SIG-M5 treated with dmso at 0.1 percent for 504 hours (cell line): Measurements from ENCODE around the gene POU6F2.
A peak's percentile ranks its signal among the peaks of the same experiment; 100 is the strongest.
"Not testable (repeated sequence)": the region's sequence is repeated elsewhere in the genome, so short reads cannot be mapped to it uniquely, and the experiment has no call there.

Experiments used
- DNase-seq: peaks from one replicate; lab custom pipeline; 2025; ENCODE audit not compliant: unreplicated experiment; lab: John Stamatoyannopoulos, UW

POU6F2 gene, protein sequence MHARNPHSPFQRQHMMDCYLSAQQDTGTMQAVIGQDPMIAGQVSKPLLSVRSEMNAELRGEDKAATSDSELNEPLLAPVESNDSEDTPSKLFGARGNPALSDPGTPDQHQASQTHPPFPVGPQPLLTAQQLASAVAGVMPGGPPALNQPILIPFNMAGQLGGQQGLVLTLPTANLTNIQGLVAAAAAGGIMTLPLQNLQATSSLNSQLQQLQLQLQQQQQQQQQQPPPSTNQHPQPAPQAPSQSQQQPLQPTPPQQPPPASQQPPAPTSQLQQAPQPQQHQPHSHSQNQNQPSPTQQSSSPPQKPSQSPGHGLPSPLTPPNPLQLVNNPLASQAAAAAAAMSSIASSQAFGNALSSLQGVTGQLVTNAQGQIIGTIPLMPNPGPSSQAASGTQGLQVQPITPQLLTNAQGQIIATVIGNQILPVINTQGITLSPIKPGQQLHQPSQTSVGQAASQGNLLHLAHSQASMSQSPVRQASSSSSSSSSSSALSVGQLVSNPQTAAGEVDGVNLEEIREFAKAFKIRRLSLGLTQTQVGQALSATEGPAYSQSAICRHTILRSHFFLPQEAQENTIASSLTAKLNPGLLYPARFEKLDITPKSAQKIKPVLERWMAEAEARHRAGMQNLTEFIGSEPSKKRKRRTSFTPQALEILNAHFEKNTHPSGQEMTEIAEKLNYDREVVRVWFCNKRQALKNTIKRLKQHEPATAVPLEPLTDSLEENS

DNA sequence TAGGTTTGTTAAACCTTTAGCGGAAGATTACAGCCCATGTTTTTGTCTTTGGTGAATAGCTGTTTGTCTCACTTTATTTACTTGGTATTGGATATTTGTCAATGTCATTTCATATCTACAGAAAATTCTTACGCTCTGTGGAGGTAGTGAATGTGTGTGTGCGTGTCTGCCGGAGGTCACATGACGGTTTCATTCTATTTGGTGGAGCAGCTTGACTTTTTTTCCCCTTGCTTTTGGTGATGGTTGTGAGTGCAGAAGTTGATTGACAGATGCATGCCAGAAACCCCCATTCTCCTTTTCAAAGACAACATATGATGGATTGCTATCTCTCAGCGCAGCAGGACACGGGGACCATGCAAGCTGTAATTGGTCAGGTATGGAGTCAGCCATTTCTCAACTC lies at the start of gene POU6F2:
Gene POU6F2 (plus strand): TSS at position 225 of the 400 bp plus-strand sequence. CDS start 45 bp downstream, at position 270.
- no peak for DNase-seq

DNA sequence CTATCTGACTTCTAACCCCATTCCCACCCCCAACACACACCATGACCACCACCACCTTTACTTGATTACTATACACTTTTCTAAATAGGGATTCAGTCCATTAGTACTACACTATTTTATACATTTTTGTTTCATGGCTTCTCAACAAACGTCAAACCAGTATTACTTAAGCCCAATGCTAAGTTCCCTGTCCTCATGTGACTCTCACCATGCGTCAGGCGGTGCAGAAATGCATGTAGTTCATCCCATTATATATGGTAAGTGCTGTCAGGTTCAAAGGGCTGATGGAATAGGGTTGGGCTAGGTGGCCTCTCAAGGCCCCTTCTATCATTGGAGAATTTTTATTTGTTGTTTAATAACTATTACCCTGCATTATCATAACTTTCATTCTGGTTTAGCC lies 49.2 kb upstream of the POU6F2 start:
- DNase-seq = no peak

DNA sequence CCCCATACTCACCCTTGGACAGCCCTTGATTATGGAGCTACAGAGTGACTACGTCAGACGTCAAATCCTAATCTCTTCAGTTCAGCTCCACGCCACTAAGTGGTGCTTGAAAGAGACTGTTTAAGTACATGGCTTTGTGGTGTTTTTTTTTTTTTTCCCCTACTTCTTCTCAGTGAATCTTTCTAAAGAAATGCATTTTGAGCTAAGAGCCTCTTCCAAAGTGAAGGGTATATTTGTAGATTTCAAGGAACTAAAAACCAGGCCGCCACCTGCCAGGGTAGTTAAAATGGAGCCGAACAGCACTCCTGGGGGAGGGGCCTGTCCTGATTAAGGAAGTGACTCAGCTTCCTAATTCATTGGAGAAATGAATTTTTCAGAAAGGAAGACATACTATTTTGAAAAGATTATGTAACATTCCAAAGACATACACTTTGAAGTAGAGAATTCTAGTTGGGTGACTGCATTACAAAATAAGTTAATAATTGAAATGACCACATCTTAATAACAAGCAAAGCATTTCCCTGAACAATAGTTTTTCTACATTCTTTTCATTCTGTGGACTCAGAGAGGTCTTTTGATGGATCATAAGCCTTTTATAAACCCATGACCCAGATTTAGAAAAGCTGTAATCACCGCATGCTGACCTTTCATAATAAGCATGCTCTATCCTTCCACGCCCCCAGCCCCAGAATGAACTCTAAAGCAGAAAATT lies 48.1 kb upstream of the POU6F2 start:
- no peak for DNase-seq

- DNase-seq = peak; percentile 32
These were observed 45.1 kb upstream of the POU6F2 start for GRCh38 chr7:38932509-38933168.

DNA sequence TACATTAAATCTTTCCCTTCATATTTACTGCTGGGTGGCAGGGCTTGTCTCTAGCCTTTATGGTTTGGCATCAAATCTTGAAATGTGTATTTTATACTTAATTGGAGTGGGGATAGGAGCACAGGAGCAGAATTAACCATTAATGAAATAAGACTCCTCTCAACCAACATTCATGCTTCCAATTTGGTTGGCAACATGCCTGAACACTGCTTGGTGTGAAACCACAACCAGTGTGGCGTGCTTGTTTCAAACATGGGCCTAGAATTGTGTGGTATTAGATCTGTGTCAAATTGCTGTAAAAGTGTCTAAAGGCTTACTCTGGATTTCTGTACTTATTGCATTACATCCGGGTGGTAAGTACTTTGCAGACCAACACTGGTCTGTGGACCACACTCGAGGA lies 43.7 kb upstream of the POU6F2 start:
- DNase-seq = no peak

DNA sequence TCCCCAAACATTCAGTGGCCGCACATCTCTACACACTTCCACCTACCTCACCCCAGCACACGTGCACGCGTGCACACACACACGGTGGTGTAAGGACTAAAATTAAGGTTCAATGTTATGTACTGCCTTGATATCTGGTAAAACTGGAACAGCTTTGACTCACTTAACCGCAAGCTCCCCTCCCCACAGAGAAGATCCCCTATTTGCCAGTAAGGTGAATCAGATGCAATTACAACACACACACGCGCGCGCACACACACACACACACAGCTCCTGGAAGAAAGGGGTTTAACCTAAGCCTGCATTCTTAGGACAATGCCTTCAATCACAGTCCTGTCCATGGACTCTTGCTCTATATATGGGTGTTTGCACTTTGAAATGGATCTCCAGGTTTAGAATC lies 43.2 kb upstream of the POU6F2 start:
- no peak for DNase-seq

DNA sequence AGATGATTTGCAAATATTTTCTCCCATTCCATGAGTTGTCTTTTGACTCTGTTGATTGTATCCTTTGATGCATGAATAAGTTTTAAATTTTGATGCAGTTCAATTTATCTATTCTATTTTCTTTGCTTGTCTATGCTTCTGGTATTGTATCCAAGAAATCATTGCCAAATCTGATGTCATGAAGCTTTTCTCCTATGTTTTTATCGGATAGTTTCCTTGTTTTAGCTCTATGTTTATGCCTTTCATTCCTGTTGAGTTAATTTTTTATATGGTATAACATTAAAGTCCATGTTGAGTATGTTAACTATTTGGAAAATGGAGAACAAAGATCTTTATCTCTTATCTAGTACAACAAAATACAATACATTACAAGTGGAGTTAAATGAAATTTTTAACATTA lies 41.1 kb upstream of the POU6F2 start:
- no peak for DNase-seq

- DNase-seq = no peak
These were observed 39.7 kb upstream of the POU6F2 start for GRCh38 chr7:38938001-38938485.

DNA sequence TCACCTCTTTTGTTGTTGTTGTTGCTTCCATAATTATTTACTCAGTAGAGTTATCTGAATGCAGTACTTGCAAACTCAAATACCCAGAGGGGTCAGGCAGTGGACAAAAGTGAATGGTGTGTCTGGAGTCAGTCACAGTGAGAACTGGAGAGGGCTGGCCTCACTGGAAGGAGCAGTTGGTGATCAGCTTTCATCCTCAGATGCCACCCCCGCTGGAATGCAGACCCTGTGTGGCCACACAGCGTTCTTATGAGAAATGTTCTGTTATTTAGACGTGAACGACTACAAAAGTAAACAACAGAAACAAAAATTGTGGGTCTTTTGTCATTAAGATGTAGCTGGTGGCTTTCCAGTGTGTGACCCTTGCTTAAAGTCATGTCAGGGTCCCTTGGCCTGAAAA lies 39.1 kb upstream of the POU6F2 start:
- no peak for DNase-seq

DNA sequence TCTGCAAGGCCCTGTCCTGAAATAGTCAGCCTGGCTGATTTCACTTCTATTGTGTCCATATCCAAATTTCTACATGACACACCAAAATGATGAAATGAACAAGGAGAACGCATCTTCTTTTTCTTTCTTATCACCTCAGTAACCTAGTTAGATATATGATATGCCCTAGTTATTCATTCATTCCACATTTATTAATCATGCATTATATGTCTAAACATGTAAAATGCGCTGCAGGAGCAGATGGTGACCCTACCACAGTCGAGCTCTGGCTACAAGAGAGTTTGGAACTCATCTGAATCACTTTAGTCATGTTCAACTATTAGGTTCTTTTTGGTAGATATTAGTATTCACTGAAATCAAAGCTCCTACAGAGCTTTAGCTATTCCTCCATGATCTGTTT lies 36.9 kb upstream of the POU6F2 start:
- DNase-seq = no peak

DNA sequence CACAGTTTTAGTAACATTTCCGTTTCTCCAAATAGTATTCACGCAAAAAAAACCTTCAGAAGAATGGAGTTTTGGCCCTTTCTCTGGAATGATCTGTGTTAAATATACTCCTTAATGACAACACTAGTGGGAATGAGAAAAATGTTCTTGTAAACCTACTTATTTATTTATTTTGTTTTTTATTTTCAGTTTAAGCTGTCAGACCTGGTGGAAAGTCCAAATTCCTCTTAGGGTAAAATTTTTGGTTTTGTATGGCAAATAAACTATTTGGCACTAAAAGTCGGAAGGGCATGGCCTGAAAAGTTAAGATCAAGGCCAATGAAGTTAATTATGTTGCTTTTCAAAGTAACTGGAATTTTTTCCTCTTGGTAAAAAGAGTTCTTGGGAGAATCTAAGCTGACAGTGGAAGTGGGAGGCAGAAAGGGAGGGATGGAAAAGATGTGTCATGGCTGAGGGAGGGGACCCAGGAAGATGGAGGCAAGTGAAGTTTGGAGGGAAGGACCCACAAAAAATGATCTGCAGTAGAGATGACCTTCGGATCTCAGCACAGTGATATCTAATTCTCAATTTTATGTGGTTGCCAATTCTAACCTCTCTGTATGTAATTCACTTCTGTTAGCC lies 35.2 kb upstream of the POU6F2 start:
- no peak for DNase-seq

DNA sequence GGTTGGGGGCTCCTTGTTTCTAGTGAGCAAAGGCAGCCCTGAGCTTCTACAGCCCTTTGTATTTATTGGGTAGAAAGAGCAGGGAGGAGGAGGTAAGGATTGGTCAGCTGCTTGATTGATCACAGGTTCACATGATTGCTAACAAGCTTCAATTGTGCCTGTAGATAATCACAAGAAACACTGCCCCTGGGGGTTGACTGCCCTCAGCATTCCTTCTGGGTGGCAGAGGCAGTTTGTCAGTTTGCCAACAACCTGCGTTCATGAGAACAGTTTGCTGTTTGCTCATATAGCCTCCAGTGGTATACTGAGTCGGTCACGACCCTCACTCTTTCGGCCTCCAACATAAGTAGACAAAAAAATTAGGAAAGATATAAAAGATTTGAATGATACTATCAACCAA lies 30.2 kb upstream of the POU6F2 start:
- not testable (repeated sequence) for DNase-seq

- no peak for DNase-seq
These were observed 27.4 kb upstream of the POU6F2 start for GRCh38 chr7:38950309-38950708.

GRCh38 chr7:38951213-38951612 lies 26.5 kb upstream of the POU6F2 start:
- no peak for DNase-seq

DNA sequence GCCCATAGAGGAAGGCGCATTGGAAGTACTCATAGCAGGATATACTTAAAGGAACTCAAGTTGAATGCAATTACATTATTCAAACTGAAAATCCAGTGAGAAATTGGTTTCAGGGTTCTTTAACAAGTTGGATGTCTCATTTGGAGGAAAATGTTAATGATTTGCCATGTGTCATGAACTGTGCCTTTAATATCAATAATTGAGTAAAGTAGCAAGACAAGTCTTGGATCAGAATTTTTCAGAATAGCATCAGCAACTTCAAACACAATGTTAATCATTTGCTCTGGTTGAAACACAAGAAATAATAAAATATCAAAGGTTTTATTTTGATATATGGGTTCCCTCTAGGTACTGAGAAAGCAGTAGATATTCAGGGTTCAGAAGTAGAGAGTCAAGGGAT lies 24.5 kb upstream of the POU6F2 start:
- DNase-seq = no peak

DNA sequence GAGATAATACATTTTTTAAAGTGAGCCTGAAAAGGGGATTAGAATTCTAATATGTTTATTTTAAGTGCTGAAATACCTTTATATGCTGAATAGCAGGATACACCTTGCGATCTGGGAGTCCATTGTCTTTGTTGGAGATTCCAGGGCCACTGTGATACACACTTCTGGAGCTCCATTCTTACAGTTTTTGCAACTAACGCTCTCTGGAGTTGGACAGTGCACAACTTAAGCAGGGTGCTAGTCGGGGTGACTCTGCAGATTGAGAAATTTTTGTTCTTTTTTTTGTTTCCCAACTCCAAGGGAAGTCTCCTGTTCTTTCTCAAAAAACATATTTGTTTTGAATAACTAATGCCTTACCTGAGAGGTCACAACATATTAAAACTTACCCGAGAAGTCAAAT lies 23.7 kb upstream of the POU6F2 start:
- no peak for DNase-seq

DNA sequence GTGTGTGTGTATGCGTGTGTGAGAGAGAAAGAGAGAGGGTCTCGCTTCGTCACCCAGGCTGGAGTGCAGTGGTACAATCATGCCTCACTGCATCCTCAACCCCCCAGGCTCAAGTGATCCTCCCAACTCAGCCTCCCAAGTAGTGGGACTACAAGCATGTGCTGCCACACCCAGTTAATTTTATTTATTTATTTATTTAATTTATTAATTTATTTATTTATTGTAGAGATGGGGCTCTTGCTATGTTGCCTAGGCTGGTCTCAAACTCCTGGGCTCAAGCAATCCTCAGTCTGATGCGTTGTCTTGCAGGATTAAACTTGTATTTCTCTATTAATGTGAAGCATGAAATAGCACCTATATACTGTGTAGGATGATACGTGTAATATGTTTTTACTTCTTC lies 21.8 kb upstream of the POU6F2 start:
- no peak for DNase-seq

DNA sequence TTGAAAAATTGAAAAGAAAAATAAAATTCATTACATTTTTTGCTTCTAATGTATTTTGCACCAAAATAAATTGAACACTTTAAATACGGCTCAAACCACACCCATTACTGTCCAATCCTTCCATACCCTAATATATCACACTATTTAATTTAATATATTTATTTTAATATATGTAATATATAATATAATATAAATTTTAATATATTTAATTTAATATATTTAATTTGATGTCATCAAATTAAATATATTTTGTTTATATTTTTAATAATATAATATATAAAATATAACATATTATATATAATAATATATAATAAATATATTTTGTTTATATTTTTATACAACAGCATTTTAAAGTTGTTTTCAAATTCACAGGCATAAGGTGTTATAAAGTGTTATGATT lies 15.7 kb upstream of the POU6F2 start:
- DNase-seq = no peak

- no peak for DNase-seq
These were observed 12.8 kb upstream of the POU6F2 start for GRCh38 chr7:38964921-38965320.

- DNase-seq = no peak
These were observed 3.9 kb upstream of the POU6F2 start for GRCh38 chr7:38973760-38974159.

DNA sequence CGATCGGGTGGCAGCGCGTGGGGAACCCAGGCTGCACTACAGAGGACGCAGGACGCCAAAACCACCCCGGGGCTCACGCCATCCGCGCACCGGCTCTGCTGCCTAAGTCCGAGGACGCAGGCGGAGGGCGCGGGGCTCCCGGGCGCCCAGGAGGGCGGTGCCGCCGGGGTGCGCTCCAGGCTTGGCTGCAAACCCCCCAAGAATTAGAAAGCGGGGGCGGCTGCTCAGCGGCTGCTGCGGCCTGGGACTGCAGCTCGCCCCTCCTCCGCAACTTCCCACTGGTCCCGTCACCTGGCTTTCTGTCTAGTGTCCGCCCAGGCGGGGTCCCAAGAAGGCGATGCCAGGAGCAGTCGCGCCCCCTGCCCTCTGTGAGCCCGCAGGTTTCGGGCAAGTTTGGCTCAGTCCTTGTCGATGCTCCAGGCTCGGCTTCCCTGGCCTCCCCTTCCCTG lies 1.7 kb upstream of the POU6F2 start:
- no peak for DNase-seq
